Smooth muscle cell (in vitro differentiated cells): Measurements from ENCODE around the gene UBE2Q2. TPM values are rescaled to one million over a fixed set of nuclear protein-coding genes. Genes with fewer than 3 reads are reported as not detected.
A peak's percentile ranks its signal among the peaks of the same experiment; 100 is the strongest.

Source experiments
- DNase-seq: peaks from one replicate; lab custom pipeline; 2025; ENCODE audit not compliant: unreplicated experiment; lab: John Stamatoyannopoulos, UW
- H2AFZ ChIP-seq: fragments of 200-600 bp; sonication (generic); 2 replicates; pipeline ENCODE4 v1.6.0; 2016; ENCODE audit warnings: antibody characterized with exemption, low read depth, mild to moderate bottlenecking
- H3F3A ChIP-seq: fragments of 200-600 bp; sonication (generic); 2 replicates; pipeline ENCODE4 v1.6.0; 2017; ENCODE audit warnings: antibody characterized with exemption, low read depth
- H3K27ac ChIP-seq: fragments of 200-600 bp; sonication (generic); 2 replicates; pipeline ENCODE4 v1.5.1; 2016; ENCODE audit warnings: low read depth, mild to moderate bottlenecking
- H3K27me3 ChIP-seq: fragments of 200-600 bp; sonication (generic); 2 replicates; pipeline ENCODE4 v1.6.1; 2016; ENCODE audit warnings: low read depth, mild to moderate bottlenecking
- H3K36me3 ChIP-seq: fragments of 200-600 bp; sonication (generic); 2 replicates; pipeline ENCODE4 v1.5.1; 2016; ENCODE audit warnings: low read depth
- H3K4me1 ChIP-seq: fragments of 200-600 bp; sonication (generic); 2 replicates; pipeline ENCODE4 v1.5.1; 2016; ENCODE audit warnings: low read depth
- H3K4me2 ChIP-seq: fragments of 200-600 bp; sonication (generic); 2 replicates; pipeline ENCODE4 v1.6.0; 2016; ENCODE audit warnings: mild to moderate bottlenecking
- H3K4me3 ChIP-seq: fragments of 200-600 bp; sonication (generic); 2 replicates; pipeline ENCODE4 v1.5.1; 2016; ENCODE audit warnings: mild to moderate bottlenecking
- H3K79me2 ChIP-seq: fragments of 200-600 bp; sonication (generic); 2 replicates; pipeline ENCODE4 v1.6.0; 2016; ENCODE audit warnings: low read depth, mild to moderate bottlenecking
- H3K9ac ChIP-seq: fragments of 200-600 bp; sonication (generic); 2 replicates; pipeline ENCODE4 v1.6.0; 2016; ENCODE audit warnings: low read depth
- H3K9me3 ChIP-seq: fragments of 200-600 bp; sonication (generic); replicated peaks from 2 replicates; pipeline ENCODE4 v1.5.1; 2016; ENCODE audit warnings: low read depth
- H4K20me1 ChIP-seq: fragments of 200-600 bp; sonication (generic); 2 replicates; pipeline ENCODE4 v1.6.0; 2016; ENCODE audit warnings: low read depth
- WGBS: methylation state at CpG from one replicate; pipeline ENCODE4 v1.1.7; 2016; ENCODE audit warnings: low lambda C conversion rate; 5-methylcytosine and 5-hydroxymethylcytosine counted together
- polyA plus RNA-seq: library from polyadenylated mRNA; unstranded; fragments of >200 nt; fragmentation: Nextera tagmentation; extraction: Ambion mirVana; gene quantifications from 2 replicates; pipeline ENCODE4 v1.2.1, GENCODE V29; 2016
- total RNA-seq: library from RNA; depleted of rRNA; stranded (reverse); fragments of >200 nt; gene quantifications from 2 replicates; pipeline ENCODE4 v1.2.3, GENCODE V29; 2014
- TF ChIP-seq, protein P1 (sequence below): fragments of 200-600 bp; sonication (generic); IDR thresholded peaks from 2 replicates; pipeline ENCODE4 v1.5.1; 2017; ENCODE audit warnings: borderline replicate concordance, mild to moderate bottlenecking, antibody characterized with exemption; ENCODE audit not compliant: insufficient read depth, poor library complexity, severe bottlenecking

The UBE2Q2 gene
- total and polyA plus RNA-seq, 2 experiments from 2014 or later, result 32.6 to 44.7 TPM

DNA sequence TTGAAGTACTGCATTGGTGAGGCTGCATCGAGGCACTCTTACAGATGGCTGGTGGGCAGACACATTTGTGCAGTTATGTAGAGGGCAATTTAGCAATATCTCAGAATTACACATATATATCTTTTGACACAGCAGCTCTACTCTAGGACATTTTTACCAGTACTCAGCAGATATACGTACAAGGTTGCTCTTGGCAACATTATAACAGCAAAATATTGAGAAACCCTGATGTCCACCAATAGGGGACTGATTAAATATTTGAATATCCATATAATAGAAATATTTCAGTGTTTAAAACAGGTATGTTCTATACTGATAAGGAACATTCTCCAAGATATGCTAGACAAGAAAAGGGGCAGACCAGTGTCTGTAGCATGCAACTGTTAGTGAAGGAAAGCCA, 52.5 kb downstream of the UBE2Q2 start:
- H3K27me3 ChIP-seq, result no peaks in the 10 kb centered on the region
- H3K9me3 ChIP-seq, result no peaks in the 10 kb centered on the region
- peaks cover 10% of the 10 kb centered on the region for H3K4me1 ChIP-seq
- TF ChIP-seq, protein P1, sequence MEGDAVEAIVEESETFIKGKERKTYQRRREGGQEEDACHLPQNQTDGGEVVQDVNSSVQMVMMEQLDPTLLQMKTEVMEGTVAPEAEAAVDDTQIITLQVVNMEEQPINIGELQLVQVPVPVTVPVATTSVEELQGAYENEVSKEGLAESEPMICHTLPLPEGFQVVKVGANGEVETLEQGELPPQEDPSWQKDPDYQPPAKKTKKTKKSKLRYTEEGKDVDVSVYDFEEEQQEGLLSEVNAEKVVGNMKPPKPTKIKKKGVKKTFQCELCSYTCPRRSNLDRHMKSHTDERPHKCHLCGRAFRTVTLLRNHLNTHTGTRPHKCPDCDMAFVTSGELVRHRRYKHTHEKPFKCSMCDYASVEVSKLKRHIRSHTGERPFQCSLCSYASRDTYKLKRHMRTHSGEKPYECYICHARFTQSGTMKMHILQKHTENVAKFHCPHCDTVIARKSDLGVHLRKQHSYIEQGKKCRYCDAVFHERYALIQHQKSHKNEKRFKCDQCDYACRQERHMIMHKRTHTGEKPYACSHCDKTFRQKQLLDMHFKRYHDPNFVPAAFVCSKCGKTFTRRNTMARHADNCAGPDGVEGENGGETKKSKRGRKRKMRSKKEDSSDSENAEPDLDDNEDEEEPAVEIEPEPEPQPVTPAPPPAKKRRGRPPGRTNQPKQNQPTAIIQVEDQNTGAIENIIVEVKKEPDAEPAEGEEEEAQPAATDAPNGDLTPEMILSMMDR, result no peak
- no peaks in the 10 kb centered on the region for H3K79me2 ChIP-seq
- no peak overlapping the region for H3K9ac ChIP-seq
- peaks cover 17% of the 10 kb centered on the region for H3F3A ChIP-seq
- no peaks in the 10 kb centered on the region for H4K20me1 ChIP-seq
- H3K27ac ChIP-seq, result no peak overlapping the region
- H3K36me3 ChIP-seq, result no peaks in the 10 kb centered on the region
- H3K4me3 ChIP-seq, result no peak overlapping the region
- WGBS, result 94% methylated on average over 2 of the region's 2 CpGs
- no peak overlapping the region for H3K4me2 ChIP-seq
- no peak for DNase-seq
- H2AFZ ChIP-seq, result no peak overlapping the region

DNA sequence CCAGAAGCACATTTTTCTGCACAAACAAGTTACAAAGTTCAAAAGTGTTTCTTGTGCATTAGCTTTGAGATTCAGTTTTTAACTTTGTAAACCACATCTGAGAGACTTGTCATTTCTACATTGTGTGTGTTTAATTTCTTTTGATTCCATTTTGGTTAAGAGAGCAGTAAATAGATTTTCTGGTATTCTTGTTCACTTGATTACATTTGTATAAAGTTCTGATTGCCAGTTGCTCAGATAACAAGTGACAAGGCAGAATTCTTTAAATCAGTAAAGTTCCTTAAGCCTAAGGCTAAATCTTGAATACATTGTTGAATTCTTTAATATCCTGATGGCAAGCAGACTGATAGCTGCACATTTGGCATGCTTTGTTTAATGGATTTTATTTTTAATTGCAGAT, 57.3 kb downstream of the UBE2Q2 start:
- no peak overlapping the region for H3K4me2 ChIP-seq
- H3K9ac ChIP-seq, result no peak overlapping the region
- H3K79me2 ChIP-seq, result peaks cover 17% of the 10 kb centered on the region
- no peaks in the 10 kb centered on the region for H3K9me3 ChIP-seq
- H3K27me3 ChIP-seq, result no peaks in the 10 kb centered on the region
- no peak for DNase-seq
- no peak overlapping the region for H2AFZ ChIP-seq
- no peaks in the 10 kb centered on the region for H4K20me1 ChIP-seq
- H3K4me3 ChIP-seq, result no peak overlapping the region
- peaks cover 19% of the 10 kb centered on the region for H3K4me1 ChIP-seq
- TF ChIP-seq, protein P1, result no peak
- H3F3A ChIP-seq, result peaks cover 35% of the 10 kb centered on the region
- peak overlapping the region; percentile 74 for H3K27ac ChIP-seq
- H3K36me3 ChIP-seq, result no peaks in the 10 kb centered on the region

DNA sequence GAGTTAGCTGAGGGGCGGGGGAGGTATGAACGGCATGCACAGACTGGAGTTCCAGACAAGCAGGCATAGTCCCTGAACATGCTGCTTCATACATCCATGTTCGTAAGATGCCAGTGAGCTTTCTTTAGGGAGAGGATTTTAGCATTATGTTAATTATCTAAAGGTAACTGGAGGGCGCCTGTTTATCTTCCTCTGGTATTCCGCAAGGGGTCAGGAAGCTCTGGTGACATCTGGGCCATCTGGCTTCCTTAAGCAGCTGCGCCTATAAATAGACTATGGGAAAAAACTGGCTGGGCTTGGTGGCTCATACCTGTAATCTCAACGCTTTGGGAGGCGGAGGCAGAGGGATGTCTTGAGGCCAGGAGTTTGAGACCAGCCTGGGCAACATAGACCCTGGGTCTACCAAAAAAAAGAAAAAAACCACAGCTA, 58.9 kb downstream of the UBE2Q2 start:
- Histone ChIP-seq H3K4me3 (no peak overlapping the region), H3K9ac (no peak overlapping the region), H3K27me3 (no peaks in the 10 kb centered on the region), H3K27ac (peak overlapping the region; percentile 74), H3F3A (peaks cover 35% of the 10 kb centered on the region), H2AFZ (no peak overlapping the region), H3K4me1 (peaks cover 22% of the 10 kb centered on the region), H4K20me1 (peaks cover 11% of the 10 kb centered on the region), H3K4me2 (peak overlapping the region; percentile 97), H3K9me3 (no peaks in the 10 kb centered on the region), H3K36me3 (no peaks in the 10 kb centered on the region), H3K79me2 (peaks cover 32% of the 10 kb centered on the region)
- WGBS, result 16% methylated on average over 8 of the region's 8 CpGs
- no peak for DNase-seq
- TF ChIP-seq, protein P1, result no peak
